Right ventricle myocardium inferior (tissue), 1 donor: ENCODE measurements around the gene GNPDA1. TPM values are rescaled to one million over a fixed set of nuclear protein-coding genes. Genes with fewer than 3 reads are reported as not detected.

Experiments
- ATAC-seq: fragments of 200-7000 bp; cut with Tn5 transposase; one replicate; pipeline ENCODE4 v1.9.1; 2020; ENCODE audit warnings: mild to moderate bottlenecking, moderate library complexity
- DNase-seq: peaks from one replicate; pipeline ENCODE4 v3.0.0; 2021; ENCODE audit errors: missing footprints
- intact Hi-C: fragments of 100-400 bp; cut with DNase I; formaldehyde crosslinking; loops from one replicate; pipeline ENCODE4 v1.11.0; 2022
- total RNA-seq: library from RNA; stranded (reverse); fragmentation: NEBNext Ultra II Directional; extraction: Animal tissue kit (Norgen Biotek cat#: 25700); gene quantifications from one replicate; pipeline ENCODE4 v1.2.1, GENCODE V29; 2021
- donor health status: DM: no; HTN: yes; CAD: no; lungs with severe emphysema.

GNPDA1 gene
- total RNA-seq, 1 donor from 2014 or later, result 25.2 TPM

DNA sequence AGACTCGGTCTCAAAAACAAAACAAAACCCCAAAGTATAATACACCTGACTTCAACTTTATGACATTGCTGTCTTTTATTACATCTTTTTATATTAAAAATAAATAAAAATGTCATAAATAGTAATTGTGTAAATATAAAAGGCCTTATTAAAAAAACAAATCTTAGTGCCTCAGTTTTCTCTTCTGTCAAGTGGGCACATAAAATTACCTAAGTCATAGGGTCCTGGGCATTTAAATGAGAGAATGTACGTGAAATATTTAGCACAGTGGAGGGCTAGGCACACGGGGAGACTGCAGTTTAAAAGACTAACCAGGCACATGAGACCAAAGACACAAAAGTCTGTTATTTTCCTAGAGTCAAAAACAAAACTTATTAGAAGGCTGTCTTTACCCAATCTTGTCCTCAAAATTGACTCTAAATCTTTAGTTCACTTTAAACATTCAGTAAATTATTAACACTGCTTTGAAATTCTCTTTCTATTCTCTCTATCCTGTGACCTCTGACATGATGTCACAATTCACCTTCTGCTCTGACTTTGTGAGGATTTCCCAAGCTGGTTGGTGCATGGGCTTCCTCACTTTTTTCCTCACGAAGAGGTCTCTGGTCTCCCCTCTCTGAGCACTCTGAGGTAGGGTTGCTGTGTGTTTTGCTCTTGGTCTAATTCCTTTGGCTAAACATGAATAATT is 46.4 kb downstream of the GNPDA1 start:
- no peak for ATAC-seq
- intact Hi-C loops, result no loop called here
- DNase-seq, result no peak

DNA sequence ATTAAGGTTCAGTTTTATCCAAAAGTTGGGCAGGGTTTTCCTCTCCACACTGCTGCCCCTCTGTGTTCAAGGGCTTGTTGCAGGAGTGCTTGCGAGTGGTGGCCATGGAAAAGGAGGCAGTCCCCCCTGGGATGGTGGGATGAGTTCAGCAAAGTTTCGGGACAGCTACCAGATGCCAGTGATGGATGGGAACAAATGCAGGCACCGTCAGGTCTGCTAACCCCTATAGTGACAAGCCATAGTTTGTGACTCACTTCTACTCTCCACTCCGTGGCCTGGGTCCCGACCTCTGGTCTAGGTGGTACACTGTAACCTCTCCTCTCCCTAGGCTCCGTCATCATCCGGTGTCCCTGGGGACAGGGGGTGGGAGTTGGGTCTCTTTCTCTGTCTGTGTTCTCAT is 47.8 kb downstream of the GNPDA1 start:
- intact Hi-C loops, result no loop called here
- no peak for ATAC-seq
- DNase-seq, result no peak

DNA sequence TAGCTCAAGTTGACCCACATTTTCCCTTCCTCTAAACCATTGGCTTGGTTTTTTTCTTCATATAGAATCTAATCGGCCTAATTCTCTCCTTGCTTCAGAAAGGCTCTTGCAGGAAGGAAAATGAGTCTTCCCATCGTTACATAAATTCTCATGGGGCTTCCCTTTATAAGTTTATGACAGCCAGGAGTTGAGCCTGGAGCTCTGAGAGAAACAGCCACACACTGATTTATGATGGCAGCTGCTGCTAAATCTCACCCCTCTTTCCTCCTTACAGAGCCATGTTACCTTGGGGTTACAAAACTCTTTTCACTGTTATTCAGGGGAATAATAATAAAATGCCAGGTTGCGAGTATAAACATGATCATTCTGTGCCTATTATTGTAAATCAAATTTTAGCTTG is 49.1 kb downstream of the GNPDA1 start:
- DNase-seq, result no peak
- ATAC-seq, result no peak
- intact Hi-C loops, result no loop called here

DNA sequence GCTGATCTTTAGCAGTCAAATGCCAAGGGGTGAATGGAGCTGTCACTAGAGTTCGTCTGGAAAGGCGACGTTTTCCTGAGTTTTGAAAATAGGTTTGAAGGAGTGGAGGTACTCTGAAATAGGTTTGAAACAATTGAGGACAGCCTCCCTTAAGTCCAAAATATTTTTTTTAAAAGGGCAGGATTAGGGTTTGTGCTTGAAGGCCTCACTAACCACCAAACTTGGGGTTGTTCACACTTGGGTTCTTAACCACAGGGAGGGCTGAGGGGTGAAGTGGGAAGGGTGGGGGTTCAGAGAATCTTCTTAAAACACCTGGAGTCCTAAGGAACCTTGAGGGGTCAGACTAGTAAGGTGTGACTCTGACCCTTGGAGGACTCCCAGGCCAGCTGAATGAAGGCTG is 51.4 kb downstream of the GNPDA1 start:
- ATAC-seq (no peak), DNase-seq (no peak)
- intact Hi-C loops, result loop anchor here (2.0 kb wide), 1 partner anchor 79 kb away; no protein-coding TSS in a partner anchor

DNA sequence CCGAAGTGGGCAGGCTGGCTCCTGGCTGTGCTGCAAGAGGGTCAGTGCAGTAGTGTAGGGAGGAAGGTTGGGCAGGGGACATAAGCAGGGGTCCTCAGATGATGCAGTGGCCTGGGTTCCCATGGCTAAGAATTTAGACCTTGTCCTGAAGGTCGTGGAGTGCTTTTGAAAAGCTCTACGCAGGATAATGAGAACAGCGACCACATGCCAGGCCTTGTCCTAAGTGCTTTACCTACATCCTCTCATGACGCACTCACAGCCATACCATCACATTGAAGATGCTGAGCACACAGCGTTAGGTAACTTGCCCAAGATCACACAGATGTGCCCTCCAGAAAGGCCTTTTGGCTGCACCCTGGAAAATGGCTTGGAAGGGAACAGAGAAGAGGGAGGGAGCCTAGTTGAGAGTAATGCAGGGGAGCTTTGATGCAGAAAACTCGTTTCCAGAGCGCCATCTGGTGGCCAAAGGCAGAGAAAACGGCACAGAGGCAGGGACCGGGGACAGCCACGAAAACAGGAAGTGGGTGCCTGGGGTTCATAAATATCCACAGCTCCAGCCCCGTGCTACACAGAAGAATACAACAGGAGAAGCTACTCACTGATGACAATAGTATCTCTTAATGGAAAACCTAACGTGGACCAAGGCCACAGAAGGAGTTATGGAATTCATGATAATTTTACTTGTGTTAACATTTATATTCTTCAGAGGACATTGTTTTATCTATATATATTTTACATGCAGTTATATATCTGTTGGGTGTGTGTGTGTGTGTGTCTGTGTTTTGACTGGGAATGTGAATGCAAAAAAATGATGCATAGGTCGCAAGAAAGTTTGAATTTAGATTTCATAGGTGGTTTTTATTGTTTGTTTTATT is 52.1 kb downstream of the GNPDA1 start:
- intact Hi-C loops, result loop anchor here (1.0 to 2.0 kb wide), 2 partner anchors 78 to 268 kb away; no protein-coding TSS in a partner anchor
- DNase-seq (peak; percentile 91), ATAC-seq (peak; percentile 89)

DNA sequence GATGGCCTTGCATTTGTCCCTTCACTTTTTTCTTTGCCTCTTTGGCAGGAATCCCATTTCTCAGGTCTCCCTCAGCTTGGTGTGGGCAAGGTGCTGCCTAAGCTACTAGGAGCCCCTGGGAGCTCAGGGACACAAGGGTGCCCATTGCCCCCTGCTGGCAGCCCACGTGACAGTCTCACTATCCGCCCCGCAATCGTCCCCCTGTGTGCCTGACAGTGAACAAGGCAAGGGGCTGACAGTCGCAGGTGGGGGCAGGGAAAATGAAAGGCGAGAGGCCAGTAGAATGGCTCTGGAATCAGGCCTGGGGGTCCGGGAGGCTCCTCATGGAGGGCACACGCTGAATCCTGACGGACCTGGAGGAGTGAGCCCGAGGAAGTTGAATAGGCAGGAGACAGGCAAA is 52.8 kb downstream of the GNPDA1 start:
- ATAC-seq, result no peak
- intact Hi-C loops, result loop anchor here (1.0 to 2.0 kb wide), 2 partner anchors 77 to 268 kb away; no protein-coding TSS in a partner anchor
- no peak for DNase-seq

DNA sequence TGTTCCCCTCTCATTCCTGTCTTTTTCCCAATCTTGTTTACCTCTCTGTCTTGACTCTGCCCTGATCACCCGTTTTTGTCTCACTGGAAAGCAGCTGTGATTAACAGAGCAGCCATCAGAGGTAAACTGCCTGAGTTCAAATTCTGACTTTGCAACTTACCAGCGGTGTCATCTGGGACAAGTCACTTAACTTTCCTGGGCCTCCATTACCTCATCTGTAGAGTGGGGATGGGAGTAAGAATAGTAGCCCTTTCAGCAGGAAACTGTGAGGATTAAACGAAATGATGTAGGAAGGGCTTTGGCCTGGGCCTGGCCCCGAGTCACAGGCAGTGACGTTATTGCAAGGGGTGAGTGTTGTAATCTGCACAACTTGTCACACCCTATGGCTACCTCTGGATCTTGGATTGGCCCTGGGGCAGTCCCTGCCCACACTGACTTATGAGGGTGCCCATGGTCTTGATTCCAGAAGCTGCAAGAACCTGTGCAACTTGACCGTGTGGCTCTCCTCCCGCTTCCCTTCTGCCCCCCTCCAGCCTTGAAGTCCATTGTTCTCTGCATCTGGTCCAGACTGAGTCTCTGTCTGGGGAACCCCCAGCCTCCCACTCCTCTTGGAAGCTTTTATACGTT is 54.2 kb downstream of the GNPDA1 start:
- intact Hi-C loops, result loop anchor here (5.0 kb wide), 2 partner anchors 36 to 196 kb away; partner anchors contain the start of gene DELE1
- ATAC-seq (peak; percentile 38), DNase-seq (no peak)

DNA sequence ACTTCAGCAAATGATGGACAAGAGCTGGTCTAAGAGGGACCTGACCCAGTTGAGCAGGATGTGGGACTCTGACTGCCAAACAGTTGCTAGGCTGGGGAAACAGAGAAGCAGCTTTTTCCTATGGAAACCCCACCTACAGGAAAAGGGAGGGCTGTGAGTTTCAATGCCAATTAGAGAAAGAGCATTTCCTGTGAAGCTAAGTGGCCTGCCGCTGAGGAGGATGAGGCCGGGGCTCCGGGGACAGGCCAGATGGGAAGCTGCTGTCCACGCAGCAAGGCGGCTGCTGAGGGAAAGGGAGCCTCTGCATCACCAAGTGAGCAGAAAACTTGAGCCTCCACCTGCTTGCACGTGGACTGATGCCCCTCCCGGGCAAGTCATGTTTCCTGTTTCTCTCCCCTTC is 54.7 kb downstream of the GNPDA1 start, which contains the start of gene PCDH12:
PCDH12 (minus strand) TSS at position 90 of the 400 bp plus-strand sequence. CDS start 351 bp downstream, outside the sequence.
- DNase-seq, result peak; percentile 76
- peak; percentile 36 for ATAC-seq
- intact Hi-C loops, result loop anchor here (5.0 kb wide), 2 partner anchors 36 to 196 kb away; partner anchors contain the start of gene DELE1

DNA sequence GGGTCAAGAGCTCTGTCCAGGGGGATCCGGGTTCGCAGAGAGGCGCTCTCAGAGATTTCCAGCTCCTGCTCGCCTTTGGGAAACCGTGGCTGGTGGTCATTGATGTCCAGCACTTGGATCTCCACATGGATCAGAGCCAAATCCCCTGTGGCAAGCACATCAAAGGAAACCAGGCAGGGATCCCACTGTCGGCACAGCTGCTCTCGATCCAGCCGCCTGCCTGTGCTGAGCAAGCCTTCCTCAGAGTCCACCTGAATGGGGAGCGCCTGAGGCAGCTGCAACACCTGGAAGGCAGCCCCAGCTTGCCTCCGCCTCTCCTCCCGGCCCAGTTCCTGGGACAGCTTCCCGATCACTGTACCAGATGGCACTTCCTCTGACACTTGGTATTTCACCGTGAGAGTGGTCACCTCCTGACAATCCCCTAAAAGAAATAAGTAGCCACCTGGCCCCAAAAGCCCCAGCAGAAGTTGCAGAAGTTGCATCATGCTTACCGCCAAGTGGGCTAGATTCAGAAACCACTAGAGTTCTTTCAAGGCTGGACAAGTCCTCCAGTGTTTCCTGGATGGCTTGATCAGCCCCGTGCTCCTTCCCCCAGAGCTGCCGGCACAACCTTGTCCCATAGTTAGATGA is 55.3 kb downstream of the GNPDA1 start:
- intact Hi-C loops, result loop anchor here (5.0 kb wide), 2 partner anchors 35 to 195 kb away; partner anchors contain the start of gene DELE1
- no peak for ATAC-seq
- no peak for DNase-seq

DNA sequence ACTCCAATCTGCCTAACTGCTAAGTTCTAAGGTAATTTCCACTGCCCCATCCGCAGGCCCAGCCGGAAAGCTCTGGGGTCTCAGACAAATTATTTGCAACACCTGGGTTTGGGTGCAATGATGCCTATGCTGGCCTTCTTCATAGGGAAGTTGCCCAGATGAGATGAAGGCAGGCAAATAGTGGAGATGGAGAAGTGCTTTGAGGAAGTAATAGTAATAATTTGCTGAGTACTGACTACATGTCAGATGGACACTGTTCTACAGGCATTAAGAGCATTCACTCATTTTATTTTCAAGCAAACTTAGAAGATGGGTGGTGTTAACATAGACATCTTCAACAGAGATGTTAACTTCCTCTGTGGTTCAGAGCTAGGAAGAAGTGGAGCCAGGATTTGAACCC is 58.6 kb downstream of the GNPDA1 start:
- ATAC-seq, result peak; percentile 11
- intact Hi-C loops, result no loop called here
- DNase-seq, result no peak

DNA sequence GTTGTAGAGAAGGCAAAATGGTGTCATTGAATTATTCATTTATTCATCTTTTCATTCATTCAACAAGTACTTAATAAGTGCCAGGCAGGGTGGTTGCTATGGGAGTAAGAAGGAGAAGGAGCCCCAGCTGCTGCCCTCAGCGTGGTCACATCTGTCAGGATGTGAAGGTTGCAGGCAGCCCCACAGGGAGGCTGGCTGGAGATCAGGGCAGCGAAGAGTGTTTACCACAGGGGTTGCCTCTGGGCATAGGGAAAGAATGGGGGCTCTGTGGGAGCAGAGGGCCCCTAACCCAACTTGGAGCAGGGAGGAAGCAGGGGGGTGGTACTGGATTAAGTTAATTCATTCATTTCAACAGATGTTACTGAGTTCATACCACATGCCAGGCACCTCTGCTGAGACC is 60.8 kb downstream of the GNPDA1 start:
- intact Hi-C loops, result no loop called here
- ATAC-seq (no peak), DNase-seq (no peak)

DNA sequence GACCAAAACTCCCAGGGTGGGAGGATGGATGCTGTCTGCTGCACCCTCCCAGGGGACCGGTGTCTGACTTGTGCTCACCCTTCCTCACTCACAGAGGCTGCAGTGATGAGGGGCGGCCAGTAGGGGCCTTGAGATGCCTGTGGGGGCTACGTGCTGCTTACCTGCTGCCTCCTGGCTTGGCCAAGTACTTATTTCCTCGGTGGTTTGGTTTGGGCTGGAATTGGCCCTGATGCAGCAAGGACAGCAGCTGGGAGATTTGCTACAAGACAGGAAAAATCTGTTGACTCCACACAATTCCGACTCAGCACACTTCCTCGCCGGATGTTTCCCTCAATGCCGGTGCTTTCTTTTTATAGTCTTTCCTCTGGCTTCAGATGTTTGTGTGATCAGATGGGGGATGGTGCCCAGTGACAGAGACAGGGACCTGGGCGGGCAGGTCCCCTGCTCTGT is 61.5 kb downstream of the GNPDA1 start:
- ATAC-seq (peak; percentile 29), DNase-seq (no peak)
- intact Hi-C loops, result no loop called here

Other genes starting within 250 kb of the GNPDA1 start
- 21.0 TPM for gene PCDH1, start 134.6 kb downstream of the GNPDA1 start, total RNA-seq
- gene DELE1, start 89.2 kb downstream of the GNPDA1 start, total RNA-seq, result 94.4 TPM
- 10.4 TPM for gene PCDH12, start 54.8 kb downstream of the GNPDA1 start, total RNA-seq
- 98.0 TPM for gene RNF14, start 43.9 kb downstream of the GNPDA1 start, total RNA-seq
- gene NDFIP1, start 95.8 kb upstream of the GNPDA1 start, total RNA-seq, result 51.9 TPM